HG03025 (cell line): ENCODE results near the gene LMOD1.
"Not testable (repeated sequence)": the region's sequence is repeated elsewhere in the genome, so short reads cannot be mapped to it uniquely, and the experiment has no call there.

Experiments
- ATAC-seq: cut with Tn5 transposase; IDR thresholded peaks from one replicate; pipeline ENCODE4 v1.9.1; 2021; ENCODE audit warnings: mild to moderate bottlenecking, moderate library complexity; ENCODE audit not compliant: unreplicated experiment, low FRiP score

The LMOD1 gene

DNA sequence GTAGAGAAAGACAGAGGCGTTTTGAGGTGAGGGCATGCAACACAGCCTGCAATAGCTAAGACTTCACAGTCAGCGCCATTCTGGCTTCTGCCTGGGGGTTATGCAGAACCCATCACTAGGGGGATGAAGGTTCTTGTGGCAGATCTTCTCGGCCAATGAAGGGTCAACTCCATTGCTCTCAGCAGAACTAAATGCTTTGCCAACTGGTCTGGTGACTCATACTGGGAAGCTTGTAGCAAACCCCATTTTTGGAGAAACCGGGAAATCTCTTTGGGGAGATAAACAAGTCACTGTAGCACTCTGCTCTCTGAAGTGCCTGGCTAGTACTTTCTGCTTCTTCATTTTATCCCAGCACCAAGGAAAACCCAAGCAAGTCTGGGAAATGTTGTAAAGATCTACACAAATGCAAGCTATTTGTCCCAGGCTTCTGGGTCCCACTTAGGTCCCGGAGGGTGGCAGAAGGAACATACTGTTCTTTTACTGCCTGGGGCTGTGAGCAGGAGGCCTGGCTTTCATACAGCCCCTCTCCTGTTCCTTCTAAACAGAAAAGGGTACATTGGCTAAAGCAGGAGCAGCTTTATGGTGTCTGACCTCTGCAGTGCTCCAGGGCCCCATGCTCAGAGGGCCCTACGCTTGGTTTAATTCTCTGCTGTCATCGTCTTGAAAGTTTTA, 28.9 kb downstream of the LMOD1 start:
- ATAC-seq: no peak

DNA sequence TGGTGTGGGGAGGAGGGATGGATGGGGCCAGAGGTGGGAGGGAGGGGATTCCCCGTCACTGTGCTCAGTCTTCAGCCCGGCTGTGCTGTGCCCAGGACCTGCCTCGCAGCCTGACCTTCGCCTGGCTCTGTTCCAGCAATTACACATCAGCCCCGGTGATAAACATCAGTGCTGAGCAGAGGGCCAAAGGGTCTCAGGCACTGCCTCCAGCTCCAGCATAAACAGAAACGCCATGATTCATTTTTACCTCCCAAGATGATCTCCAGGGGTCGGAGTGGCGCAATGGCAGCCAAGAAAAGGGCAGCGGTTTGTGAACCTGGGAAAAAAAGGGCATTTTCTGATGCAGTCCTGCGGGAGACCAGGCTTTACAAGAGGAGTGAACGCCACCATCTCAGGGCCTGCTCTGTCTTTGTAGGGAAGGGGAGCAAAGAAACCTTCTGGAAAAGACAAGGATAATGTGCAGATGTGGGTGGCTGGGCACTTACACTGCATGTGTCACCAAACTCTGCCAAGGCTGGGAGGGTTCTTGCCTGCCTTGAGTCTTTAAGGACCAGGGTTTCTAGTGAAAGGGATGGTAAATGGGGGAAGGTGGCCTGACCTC, 29.6 kb downstream of the LMOD1 start:
- no peak for ATAC-seq

DNA sequence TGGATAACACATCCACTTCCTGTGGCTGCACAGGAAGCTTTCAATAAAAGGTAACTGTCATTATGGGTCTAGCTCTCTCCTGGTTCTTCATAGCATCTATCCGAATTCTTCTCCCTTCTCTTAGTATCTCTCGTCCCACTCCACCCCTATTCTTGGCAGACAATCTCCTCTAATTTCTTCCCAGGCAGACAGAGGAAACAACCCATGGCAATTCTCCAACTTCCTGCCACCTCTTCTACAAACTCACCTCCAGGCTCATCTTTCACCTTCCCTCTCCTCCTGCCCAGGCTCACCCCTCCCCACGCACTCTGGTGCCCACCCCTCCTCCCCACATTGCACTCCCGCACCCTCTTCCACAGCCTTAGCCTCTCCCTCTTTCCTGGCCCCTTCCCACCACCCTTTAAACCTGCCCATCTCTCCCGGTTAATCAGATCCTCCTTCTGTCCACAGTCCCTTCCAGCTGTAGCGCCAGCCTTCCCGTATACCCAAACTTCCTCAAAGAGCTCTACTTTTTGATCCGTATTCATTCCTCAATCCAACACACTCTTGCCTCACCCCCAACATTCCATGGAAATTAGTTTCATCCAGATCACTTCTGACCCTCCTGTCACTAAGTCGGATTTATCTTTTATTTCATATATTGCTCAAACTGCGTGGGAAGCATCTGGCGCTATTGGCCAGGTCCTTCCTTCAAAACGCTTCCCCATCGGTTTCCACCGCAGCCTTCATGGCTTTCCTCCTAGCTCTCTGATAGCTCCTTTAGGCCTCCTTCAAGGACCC, 31.7 kb downstream of the LMOD1 start:
- ATAC-seq: no peak

GRCh38 chr1:201912832-201913231, 33.5 kb downstream of the LMOD1 start:
- no peak for ATAC-seq

DNA sequence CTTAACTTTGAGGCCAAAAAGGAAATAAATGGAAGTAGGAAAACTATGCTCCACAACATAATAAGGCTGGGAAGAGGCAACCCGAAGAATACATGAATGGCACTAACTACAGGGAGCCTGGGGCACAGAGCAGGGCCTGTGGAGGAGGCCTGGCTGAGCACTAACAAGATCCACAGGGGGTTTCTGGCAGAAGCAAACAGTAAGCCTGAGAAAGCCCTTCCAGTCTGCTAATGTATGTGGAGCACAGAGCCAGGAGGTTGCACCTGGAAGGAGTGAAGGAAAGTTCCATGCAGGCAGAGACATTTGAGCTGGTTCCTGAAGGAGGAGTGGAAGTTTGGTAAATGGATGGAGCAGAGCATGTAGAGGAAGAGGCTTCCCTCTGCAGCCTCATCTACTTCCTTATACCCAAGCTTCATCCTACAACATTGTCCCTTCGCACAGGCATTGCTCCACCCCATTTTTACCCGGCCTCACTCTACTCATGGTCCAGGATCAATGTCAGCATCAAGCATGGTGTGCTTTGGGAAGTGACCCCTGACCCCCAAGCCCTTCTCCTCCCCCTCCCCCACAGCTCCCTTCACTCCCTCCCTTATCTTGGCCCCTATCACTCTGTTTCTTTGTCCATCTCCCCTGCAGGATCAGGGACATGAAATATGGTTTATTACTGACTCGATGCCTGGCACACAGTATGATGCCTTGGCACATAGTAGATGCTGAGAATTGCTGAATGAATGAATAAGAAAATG, 34.3 kb downstream of the LMOD1 start:
- ATAC-seq: no peak

GRCh38 chr1:201907621-201908020, 38.7 kb downstream of the LMOD1 start:
- no peak for ATAC-seq

- no peak for ATAC-seq
Measured at GRCh38 chr1:201906336-201906735, 40.0 kb downstream of the LMOD1 start.

DNA sequence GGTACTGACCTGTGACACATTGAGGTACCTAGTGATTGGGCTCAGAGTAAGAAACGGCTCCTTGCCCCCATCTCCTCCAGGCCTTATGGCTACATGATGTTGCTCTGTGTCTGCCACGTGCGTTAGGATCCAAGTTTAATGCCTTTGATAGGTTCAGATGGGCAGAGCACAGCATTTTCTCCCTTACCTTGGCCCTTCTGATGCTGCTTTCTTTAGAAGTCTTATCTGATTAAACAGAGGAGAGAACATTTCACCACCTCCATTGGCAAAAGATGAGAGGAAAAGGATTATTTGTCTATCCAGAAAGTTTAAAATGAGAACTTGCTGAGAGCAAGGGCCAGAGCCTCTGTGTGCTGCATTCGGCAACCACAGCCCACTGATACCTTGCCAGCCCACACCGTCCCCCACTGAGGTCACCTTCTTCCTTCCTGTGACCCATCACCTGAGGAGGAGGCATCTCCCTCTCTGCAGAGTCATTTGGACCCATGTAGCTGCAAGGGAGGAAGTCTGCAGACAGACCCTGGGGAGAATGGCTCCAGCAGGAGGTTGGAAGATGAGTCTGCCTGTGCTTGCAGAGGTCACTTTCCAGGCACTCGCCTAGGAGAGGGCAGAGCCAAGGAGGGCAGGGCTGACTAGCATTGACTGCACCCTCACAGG, 41.0 kb downstream of the LMOD1 start:
- no peak for ATAC-seq

GRCh38 chr1:201904579-201904978, 41.8 kb downstream of the LMOD1 start:
- ATAC-seq: no peak

DNA sequence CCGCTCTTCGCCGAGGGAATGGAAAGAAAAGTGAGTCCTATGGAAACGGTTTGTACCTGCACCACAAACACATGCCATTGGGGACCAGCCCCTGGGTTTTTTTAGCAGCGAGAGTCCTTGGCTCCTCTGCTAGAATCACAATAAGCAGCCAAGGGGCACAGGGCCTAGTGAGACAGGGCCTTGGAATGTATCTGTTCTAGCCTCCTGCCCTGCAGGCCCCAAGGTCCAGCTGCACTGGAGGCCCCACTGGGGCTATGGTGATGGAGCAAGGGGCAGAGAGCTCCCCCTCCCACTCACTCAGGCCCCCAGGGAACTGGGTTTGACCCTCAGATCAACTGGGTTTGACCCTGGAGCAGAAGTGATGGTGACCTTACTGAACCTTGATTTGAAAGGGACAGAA, 43.2 kb downstream of the LMOD1 start:
- ATAC-seq: no peak

DNA sequence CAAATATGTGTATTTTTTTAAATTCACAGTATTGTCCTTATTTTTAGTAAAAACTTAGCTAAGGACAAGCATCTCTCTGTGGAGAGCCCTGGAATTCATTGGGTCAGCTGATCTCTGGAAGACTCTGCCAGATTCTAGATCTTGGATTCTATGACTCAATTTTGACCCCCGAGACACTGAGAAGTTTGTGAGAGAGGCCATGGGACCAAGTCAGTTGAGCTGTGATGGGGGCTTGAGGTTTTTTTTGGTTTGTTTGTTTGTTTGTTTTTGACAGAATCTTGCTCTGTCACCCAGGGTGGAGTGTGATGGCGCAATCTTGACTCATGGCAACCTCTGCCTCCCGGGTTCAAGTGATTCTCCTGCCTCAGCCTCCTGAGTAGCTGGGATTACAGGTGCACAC, 44.1 kb downstream of the LMOD1 start:
- ATAC-seq: no peak

DNA sequence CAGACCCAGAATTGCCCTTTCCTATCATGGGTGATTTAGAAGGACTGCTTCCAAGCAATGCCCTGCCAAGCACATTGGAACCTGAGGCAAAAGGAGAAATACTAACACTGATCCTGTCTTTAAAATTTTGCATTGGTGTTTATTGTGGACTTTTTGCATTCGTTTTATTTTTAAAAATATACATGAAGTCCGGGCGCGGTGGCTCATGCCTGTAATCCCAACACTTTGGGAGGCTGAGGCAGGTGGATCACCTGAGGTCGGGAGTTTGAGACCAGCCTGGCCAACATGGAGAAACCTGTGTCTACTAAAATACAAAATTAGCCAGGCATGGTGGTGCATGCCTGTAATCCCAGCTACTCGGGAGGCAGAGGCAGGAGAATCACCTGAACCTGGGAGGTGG, 45.3 kb downstream of the LMOD1 start:
- not testable (repeated sequence) for ATAC-seq

DNA sequence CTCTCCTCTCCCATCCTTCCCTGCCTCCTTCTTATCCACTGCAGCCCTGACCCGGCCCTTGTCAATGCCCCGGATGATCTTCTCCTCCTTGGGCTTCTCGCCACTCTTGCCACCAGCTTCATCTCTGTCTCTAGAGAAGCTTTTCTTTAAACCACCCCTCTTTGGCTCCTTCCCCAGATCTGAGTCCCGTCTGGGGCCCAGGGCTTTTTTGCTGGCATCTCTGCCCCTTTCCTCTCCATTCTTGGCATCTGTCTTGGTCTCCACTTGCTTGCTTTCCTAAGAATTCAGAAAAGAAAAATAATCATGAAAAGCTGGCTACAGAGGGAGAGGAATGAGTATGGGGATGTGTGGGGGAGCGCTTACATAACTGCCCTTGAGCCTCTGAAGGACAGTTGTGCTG, 45.9 kb downstream of the LMOD1 start:
- no peak for ATAC-seq

DNA sequence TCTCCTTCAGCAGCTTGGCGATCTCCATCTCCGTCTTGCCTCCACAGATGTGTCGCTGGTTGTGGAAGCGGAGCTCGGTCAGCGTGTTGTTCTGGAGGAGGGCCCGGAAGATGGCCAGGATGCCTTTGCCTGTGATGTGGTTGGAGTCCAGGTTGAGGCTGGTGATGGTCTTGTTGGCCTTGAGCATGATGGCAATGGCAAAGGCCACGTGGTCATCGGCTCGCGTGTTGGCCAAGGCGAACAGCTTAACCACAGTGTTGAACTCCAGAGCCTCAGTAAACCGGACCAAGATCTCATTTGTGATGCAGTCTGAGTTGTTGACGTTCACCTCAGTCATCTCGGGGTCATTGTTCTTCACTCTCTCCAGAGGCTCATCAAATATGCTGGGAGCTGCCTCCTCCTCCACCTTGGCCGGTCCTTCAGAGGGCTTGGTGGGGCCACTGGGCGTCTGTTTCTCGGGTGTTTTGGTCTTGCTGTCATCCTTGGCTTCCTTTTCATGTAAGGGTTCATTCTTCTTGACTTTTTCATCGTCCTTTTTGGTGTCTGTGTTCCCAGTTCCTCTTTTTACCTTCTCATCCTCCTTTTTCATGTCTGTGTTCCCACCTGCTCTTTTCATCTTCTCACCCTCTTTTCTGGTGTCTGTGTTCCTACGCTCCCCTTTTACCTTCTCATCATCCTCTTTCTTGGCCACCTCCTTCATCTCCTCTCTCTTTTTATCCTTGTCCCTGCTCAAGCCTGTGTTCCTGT, 46.5 kb downstream of the LMOD1 start:
- ATAC-seq: no peak

DNA sequence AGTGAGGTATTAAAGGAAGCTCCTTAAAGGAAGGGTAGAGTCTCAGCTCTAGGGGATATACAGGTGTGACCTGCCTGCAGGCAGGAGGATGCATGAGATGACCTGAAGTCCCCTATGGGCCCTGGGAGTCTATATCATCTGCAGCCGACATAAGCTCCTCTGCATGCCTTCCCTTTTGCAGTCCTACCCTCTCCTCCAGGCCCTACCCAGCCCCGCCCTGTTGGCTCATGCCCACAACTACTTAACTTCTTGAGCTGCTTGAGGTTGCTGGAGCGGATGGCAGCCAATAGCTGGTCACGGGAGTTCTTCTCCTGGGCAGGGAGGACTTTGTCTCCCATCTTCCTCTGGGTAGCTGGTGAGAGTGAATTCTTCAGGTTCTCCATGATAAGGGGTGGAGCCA, 47.4 kb downstream of the LMOD1 start:
- no peak for ATAC-seq

GRCh38 chr1:201898240-201898894, 48.0 kb downstream of the LMOD1 start:
- no peak for ATAC-seq

DNA sequence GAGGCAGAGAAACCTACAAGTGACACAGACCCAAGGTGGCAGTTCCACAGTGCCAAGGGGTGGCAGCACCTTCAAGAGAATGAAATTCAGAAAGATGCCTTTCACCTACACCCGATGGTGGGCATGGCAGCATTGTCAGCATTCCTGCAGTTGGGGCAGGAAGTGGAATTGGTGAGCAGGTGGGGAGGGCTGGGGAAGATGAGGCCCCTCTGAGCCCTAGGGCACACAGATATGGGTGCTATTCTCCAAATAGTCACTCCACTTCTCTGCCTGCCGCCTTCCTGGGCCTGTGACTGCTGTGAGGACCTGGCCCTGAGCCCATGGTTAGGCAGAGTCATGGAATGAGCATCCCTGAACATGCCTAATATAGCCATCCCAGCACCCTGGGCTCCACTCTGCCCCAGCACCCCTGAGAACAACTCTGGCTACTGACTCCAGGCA, 49.4 kb downstream of the LMOD1 start:
- ATAC-seq: no peak

DNA sequence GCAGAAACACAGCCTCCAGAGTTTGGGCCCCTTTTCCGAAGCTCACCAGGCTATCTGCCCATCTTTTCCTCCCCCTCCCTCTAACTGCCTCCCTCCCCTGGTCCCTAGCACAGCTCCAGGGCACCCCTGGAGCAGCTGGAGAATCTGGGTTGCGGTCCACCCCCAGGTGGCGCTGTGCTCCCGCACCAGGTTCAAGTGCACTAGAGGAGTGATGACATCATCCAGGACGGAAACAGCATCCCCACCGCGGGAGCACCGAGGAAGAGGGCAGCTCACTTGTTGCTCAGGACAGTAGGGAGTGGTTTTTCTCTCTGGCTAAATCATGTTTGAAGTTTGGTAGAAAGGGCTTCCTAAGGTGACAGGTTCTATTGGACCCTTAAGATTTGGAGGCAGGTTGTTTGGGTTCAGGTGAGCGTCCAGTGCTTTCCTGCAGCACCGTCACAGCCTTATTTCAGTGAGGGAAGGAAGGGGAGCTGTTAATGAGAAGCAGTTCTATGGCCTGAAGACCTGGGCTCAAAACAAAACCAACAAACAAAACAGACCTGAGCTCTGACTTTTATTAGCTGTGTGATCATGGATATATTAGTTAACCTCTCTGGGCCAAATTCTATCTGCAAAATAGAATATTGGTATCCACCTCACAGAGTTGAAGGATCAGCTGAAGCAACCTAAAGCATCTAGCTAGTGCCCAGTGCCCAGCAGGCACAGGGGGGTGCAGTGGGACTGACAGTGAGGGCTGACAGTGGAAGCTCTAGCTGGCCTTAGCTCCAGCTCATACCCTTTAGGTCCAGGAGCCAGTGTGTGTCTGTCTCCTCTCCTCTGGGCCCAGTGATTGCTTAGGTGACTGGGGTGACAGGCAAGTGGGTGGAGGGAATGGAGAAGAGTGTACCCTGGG, 50.2 kb downstream of the LMOD1 start:
- no peak for ATAC-seq
